ENCODE results near the gene SLC24A4.

Gene SLC24A4

GRCh38 chr14:92404938-92405337 lies 82.0 kb downstream of the SLC24A4 start:
- DNase-seq, result no peak

- no peak for DNase-seq
Measured at GRCh38 chr14:92407410-92407809, 84.4 kb downstream of the SLC24A4 start.

DNA sequence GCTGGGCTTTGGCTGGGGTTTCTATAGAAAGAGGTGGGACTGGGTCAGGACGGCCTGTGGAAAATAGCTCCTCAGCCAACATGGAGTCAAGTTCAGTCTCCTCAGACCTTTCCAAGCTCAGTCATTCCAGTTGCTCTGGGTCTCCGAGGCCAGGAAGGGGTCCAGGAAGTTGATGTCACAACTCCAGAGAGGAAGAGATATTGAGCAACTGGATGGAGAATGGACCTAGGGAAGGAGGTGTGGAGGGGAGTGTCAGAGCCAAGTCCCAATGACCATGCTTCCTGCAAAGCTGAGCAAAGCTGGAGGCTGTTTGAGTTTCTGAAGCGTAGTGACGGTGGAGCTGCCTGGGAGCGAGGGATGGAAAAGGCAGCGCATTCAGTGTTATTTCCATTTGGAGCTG lies 86.1 kb downstream of the SLC24A4 start:
- DNase-seq, result no peak

DNA sequence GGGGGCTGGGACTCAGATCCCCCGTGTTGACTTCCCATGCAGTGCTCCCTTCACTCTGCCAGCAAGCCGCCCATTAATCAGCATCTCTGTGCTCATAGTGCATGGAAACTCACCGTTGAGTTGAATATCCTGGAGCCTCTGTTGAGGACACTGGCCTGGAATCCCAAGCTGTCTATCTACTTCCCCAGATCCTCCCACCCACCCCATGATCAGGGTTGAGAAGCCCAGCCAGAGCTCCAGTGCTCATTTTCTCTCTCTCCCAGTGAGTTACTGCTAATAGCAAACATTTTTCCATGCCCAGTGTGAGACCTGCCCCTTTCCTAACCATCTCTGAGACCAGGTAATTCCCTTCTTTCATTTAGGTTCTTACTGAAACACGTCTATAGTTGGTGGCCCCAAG lies 88.2 kb downstream of the SLC24A4 start:
- no peak for DNase-seq

GRCh38 chr14:92411941-92412340 lies 89.0 kb downstream of the SLC24A4 start:
- no peak for DNase-seq

- DNase-seq, result no peak
Measured at GRCh38 chr14:92412912-92413311, 89.9 kb downstream of the SLC24A4 start.

GRCh38 chr14:92413379-92413778 lies 90.4 kb downstream of the SLC24A4 start:
- no peak for DNase-seq

- DNase-seq, result no peak
Measured at GRCh38 chr14:92414690-92415445, 91.9 kb downstream of the SLC24A4 start.

GRCh38 chr14:92415969-92416368 lies 93.0 kb downstream of the SLC24A4 start:
- DNase-seq, result no peak

DNA sequence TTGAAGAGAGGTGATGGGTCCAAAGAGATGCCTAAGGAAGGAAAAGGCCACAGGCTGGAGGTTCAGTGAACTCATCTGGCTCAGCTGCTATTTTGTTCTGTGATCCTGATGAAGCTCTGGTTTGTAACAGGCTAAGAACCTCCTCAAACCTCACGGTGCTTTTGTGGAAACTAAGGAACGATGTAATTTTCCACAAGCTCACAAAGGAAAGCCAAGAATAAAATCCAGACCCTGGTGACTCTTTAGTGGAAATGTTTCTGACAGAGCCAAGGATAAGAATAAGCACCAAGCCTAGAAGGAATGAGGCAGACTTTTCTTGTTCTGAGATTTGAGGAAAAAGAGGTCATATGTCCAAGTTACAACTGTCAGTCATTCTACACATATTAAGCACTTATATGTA lies 93.6 kb downstream of the SLC24A4 start:
- DNase-seq, result no peak

DNA sequence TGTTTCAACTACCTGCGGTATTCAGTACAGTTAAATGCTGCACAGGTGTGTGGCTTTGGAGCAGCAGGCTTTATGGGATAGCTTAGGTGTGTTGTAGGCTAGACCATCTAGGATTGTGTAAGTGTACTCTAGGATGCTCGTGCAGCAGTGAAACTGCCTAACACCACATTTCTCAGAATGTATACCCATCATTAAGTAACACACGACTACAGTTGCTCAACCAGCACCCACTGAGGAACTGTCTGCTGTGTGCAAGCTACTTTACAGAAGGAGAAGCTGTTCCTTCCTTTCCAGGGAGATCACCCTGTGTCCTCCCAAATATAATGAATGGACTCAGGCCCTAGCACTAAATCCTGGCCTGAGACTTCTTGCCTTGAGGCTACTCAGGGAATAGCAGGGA lies 94.8 kb downstream of the SLC24A4 start:
- no peak for DNase-seq

GRCh38 chr14:92421751-92422150 lies 98.8 kb downstream of the SLC24A4 start:
- no peak for DNase-seq

- no peak for DNase-seq
Measured at GRCh38 chr14:92425101-92425500, 102.1 kb downstream of the SLC24A4 start.

GRCh38 chr14:92426237-92426636 lies 103.3 kb downstream of the SLC24A4 start:
- DNase-seq, result no peak

DNA sequence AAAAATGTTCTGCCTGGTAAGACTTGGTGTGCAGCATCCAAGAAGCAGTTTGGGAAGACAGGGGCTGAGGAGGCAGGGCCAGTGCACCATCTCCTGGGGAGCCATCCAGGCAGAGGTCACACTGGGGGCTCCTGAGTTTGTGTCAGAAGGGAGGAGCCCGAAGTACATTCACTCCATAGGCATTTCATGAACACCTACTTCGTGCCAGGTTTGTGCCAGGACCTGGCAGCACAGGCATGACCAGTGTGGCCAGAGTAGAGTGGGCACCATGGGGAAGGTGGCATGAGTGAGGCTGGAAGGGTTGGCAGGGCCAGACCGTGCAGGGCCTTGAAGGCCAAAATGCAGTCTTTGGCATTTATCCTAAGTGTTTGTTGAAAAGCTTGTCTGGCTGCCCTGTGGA lies 104.1 kb downstream of the SLC24A4 start:
- DNase-seq, result no peak

DNA sequence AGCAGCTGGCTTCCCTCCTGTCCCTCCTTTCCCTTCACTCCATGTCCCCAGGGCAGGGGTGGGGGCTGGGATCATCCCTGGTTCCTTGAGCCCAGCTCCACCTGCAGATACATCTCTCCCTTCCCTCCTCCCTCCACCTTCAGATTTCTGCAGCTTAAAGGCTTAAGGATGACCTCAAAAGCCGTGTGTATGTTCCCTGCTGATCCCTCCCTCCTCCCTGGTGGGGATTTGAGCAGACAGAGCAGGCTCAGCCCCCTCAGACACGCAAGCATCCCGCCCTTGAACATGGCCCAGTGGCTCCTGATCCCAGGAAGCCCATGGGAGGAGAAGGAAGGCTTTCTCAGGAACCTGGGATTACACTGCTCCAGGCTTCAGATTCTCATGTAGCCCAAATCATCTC lies 107.7 kb downstream of the SLC24A4 start:
- DNase-seq, result no peak

- no peak for DNase-seq
Measured at GRCh38 chr14:92431199-92431725, 108.3 kb downstream of the SLC24A4 start.

DNA sequence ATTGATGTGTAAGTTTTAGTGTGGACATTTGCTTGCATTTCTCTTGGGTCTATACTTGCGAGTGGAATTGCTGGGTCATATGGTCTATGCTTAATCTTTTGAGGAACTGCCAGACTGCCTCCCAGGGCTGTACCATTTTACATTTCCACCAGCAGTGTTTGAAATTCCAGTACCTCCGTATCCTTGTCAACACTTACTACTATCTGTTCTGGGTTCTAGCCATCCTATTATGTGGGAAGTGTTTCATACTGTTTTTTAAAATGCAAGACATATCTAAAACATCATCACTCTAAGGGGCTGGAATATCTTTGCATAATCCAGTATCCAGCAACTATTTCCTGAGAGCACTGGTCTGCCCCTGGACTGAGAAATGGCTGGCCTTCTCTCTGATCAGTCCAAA lies 110.4 kb downstream of the SLC24A4 start:
- no peak for DNase-seq

GRCh38 chr14:92435154-92435553 lies 112.2 kb downstream of the SLC24A4 start:
- no peak for DNase-seq

- DNase-seq, result no peak
Measured at GRCh38 chr14:92436115-92436776, 113.3 kb downstream of the SLC24A4 start.

DNA sequence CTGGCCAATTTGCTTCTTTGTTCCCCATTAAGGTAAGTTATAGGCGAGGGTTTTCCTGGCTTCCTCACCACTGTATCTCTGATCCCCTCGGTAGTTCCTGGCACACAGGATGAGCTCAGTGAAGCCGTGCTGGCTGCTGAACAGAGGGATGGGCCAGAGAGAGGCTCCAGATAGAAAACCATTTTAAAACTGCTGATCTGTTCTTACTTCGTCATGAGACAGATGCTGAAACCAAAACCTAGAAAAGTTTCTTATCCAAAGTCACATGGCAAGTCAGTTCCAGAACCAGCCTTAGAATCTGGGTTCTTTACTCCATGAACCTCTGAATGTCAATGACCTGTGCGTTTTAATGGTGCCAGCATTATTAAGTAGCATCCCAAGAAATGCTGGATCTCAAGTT lies 114.3 kb downstream of the SLC24A4 start:
- no peak for DNase-seq

DNA sequence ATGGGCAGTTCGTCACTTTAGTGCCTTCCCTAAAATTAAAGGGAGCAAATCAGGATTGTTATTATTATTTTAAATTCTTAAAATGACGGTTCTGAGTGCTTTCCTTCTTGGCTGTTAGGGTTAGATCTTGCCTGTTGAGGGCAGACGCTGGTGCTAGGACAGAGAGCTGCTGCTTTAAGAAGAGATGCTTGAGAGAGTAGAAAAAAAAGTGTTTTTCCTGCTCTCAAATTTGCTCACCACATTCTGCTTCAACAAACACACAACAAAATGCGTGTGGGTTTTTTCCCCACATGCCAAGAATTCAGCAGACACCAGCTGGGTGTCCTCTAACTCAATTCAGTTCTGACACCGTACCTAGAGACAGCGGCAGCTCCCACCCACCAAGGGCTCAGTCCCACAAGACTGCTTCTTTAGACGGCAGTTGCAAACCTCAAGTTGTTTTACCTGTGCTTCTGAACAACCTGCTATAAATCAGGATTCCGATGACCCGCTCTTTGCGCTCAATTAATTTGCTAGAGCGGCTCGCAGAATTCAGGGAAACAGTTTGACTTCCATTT lies 114.8 kb downstream of the SLC24A4 start:
- DNase-seq, result peak; percentile 93

DNA sequence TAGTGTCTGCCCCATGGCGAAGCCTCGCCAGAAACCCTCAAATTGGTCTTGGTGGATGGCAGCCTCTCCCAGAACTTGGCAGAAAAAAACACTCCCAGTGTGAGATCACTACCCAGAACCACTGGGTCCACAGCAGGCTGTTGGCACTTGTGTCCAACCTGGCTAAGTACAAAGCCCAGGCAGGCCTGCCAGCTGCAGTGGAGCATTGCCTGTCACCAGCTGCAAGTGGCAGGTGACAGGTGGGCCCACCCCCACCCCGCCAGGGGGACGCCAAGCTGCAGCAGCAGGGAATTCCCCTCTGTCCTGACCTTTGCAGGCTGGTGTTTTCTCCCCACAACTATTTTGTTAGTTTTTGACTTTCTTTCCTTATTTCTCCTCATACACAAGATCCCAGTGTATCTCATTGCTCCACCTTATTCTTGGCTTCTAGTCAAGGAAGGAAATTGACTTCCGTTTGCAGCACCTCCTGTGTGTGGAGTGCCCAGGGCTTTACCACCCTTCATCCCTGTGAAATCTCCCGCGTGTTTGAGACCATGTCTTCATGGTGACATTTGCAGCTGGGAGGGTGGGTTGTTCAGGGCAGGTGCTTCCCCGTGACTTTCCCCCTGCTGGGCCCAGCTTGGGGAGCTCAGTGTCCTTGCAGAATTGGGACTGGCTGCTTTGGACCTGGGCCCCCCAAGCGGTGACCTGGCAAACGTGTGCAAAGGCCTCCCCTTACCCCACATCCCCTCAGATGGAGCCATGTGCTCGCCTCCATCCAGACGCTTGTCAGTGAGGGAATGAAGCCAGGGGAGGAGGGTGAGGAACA lies 116.8 kb downstream of the SLC24A4 start:
- peak; percentile 85 for DNase-seq
